HG02759 (cell line): Measurements from ENCODE around the gene CEL.

Source experiments
- ATAC-seq: cut with Tn5 transposase; IDR thresholded peaks from one replicate; pipeline ENCODE4 v1.9.1; 2021; ENCODE audit warnings: mild to moderate bottlenecking, moderate library complexity; ENCODE audit not compliant: unreplicated experiment

CEL gene

DNA sequence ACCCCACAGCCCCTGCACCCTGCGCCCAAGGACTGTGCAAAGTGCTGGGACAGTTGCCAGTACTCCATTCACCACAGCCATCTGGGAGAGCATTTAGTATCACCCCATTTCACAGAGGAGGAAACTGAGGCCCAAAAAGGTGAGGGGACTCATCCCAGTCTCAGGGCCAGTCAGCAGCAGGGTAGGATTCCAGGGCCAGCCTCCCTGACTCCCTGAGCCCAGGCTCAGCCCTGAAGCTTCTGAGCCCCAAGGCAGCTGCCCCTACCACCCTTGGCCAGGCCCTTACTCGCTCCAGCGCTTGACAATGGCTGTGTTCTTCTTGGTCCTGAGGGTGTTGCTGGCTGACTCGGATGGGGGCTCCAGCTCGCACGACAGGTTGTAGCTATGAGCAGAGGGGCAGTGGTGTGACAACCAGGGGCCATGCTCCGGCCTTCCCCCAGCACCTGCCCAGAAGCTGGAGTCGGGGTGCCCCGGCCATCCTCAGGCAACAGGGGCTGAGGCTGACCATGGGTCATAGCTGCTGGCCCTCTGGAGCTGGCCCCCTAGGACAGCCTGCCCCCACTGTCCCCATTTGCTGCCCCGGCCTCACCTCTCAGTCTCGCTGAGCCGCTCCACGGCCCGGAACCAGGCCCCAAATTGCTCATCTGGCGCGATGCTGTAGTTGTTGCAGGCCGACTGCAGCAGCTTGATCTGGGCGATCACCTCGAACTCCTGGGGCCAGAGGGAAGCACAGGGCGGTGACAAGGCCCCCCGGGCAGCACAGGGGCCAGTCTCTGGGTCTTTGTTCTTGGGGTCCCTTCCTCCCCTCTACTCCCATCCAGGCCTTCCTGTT is 40.6 kb downstream of the CEL start:
- no peak for ATAC-seq

DNA sequence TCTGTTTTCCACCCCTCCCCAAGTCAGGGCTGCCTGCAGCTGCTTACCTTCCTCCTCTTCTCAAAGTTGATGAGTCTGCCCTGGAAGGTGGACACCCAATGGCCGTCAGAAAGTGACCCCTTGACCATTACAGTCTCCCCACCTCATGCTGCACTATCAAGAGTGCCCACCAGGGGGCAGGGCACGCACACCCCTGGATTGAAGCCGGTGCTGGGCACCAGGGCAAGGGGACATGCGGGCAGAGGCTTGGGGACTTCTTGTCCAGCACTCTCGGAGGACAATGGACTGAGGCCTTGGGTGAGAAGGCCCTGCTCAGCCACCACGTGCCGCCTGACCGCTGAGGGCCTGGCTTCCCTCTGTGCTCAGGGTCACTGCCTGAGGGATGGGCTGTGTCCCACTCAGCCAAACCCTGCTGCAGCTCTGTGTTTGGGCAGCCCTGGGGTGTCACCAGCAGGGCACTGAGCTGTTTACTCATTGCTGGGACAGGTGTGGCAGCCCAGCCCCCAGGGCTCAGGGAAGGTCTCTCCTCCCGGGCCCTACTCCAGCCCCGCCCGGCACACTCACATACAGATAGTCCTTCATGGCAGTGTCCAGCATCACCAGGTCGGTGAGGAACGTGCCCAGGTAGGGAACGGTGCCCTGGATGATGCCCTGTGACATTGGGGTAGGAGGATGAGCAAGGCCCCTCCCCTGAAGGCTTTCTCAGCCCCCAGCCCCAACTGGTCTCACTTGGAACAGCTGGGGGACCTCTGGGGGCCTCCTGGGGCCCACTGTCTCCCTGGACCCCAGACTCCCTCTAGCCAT is 41.6 kb downstream of the CEL start:
- no peak for ATAC-seq

DNA sequence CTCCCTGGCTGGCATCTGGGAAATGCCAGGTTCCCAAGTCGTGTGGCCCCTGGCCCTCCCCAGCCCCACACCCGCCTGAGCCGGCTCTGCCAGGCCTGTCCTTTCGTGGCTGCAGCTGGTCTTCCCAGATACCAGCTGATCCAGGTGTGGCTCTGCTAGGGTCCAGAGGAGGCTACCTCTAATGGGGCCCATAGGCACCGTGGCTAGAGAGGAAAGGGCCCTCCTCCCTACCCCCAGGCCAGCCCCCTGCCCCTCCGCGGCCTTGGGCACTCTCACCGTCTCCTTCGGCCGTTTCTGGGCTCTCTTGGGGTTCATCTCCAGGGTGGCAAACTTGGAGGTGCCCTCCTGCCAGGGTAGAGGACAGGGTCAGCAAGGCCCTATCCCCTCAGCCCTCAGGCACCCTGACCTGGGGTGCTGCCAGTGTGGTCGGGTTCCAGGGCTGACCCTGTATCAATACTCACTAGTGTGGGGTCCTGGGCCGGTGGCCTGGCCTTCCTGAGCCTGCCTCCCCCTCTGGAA is 42.3 kb downstream of the CEL start:
- no peak for ATAC-seq

DNA sequence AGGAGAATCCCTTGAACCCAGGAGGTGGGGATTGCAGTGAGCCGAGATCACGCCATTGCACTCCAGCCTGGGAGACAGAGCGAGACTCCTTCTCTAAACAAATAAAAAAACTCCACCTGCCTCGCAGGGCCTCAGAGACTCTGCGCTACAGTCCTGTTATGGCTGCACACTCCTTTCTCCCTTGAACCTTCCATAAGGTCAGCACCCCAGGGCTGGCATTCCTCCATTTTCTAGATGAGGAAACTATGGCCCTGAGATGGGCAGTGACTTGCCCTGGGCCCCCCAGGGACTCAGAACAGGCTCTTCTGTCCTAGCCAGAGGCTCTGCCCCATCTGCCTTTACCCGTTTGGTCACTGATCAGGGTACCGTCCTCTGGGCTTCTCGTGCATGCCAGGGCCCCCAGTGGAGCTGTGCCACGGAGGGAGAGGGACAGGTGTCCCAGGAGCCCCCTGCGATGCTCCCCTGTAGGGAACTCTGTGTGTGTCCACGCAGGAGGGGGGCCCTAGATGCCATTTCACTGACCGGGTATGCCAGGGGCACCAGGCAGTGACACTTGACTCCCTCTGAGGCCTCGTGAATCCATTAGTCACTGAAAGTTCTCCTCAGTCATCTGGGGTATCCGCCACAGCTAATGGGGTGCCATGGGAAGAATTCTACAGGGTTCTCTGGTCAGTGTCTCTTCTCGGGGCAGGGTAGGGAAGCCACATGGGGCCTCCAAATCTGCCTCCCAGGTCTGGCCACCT is 43.1 kb downstream of the CEL start:
- ATAC-seq: no peak

DNA sequence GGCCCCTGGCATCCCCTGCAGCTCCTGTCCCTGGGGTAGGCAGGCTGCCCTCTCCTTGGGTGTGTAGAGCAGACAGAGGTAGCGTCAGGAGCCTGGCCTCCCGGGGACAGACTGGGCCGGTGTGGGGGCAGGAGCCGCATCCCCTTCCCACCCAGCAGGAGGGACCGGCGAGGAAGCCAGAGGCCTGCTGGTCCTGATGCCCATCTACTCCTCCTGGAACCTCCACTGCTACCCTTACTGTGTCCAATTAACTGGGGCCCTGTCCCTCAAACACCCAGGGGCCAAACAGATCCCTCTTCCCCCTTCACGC is 43.6 kb downstream of the CEL start:
- no peak for ATAC-seq

DNA sequence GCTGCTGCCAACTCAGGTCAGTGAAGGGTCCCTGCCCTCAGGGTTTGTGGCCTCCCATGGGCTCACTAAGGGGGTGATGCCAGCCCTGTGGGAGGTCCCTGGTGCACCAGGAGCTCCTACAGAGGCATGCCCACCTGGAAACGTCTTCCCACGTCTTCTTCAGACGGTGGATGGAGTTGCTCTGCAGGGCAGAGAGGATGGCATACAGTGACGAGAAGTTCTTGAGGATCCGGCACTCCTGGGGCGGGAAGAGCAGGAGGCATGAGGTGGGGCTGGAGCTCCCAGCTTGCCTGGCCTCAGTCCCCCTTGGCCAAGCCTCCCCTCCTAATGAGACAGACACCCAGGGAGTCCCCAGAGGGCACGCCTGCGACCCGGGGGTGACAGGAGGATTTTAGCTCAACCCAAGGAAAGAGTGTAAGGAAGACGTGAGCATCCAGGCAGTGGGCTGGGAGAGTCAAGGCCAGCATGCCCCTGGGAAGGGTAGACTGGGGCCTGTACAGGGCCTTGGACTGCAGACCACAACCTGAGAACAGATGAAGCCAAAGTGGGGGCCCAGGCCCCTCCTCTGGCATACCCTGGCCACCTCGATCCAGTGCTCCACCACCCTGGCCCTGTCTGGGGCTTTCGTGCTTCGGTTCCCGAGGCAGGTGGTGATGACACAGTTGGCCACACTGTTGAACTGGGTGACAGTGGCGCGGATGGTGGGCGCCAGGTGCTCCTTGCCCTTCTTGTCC is 44.9 kb downstream of the CEL start:
- ATAC-seq: no peak

DNA sequence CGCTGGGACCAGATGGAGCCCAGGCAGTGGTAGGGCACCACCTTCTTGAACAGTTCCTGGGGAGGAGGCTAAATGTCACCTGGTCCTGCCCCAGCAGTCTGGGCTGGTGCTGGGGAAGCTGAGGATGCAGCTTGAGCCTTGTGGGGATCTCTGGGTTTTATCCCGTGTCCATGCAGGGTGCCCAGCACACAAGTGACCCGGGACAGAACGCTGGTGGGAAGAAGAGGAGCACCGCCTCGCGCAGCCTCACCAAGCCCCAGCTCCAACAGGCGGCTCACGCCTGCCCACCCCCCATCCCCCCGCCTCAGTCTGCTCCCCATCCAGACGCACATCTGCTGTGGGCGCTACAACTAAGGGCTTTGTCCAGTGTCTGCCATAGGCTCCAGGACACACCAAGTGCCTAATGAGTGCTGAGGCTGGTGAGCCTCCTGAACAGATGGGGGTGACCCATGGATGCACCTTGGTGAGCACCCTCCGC is 45.5 kb downstream of the CEL start:
- no peak for ATAC-seq

DNA sequence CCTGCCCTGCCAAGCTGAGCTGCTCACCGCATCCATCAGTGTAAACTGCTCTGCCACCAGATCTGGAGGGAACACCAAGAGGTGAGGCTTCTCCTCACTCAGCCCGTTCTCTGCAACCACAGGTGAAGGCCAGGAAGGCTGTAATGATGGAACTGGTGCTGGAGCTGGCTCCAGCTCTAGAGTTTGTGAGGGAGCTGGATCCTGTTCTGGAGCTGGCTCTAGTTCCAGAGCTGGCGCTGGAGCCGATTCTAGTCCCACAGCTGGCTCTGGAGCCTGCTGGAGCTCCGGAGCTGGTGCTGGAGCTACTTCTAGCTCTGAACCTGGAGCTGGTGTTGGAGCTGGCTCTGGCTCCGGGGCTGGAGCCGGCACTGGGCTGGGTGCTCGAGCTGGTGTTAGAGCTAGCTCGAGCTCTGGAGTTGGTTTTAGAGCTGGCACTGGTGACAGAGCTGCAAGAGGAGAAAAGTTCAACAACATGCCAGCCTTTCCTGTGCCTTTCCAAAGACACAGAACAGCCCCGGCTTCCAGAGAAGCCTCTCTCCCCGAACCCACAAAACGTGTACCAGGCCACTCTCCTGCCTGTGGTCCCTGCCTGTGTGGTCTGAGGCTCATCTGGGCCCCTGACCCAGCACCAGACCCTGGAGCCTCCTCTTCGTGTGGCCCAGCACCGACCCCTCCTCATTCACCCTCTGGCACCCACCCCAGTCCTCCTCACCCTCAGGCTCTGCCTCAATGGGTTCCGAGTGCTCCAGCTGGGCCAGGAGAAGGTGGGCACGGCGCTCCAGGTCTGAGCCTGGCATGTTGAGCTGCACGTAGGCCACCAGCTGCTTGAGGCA is 46.4 kb downstream of the CEL start:
- no peak for ATAC-seq

DNA sequence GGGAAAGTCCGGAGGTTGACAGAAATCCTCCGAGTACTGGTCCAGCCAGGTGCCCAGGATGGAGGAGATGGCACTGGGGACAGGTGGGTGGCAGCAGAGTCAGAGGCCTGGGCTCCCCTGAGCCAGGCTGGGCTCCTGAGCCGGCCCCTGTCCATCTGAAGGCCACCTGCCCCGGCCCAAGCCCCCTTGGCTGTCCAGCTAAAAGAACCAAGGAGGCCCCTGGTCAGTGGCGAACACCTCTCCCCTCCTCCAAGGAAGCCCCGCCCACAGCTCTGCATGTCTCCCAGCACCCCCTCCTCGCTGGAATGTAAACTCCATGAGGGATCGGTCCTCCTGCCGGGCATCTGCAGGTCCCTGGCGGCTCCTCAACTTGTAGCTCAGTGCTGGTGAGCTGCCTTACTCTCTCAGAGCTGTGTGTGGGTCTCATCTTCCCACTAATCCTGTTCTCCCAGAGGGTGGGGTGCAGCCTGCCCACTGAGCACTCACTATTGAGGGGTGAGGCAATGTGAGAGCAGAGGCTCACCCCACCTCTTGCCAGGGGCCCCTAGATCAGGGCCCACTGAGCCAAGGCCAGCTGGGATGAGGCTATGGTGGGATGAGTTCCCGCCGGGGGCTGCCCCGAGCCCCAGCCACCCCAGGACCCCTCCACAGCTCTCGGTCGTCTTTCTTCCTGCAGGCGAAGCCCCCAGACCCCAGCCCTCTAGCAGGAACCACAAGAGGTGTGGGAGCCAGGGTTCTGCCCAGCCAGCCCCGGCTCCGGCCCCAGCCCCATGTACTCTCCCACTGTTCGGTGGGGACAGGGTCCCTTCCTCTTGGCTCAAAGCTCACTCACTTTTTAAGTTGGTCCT is 47.2 kb downstream of the CEL start:
- ATAC-seq: no peak

DNA sequence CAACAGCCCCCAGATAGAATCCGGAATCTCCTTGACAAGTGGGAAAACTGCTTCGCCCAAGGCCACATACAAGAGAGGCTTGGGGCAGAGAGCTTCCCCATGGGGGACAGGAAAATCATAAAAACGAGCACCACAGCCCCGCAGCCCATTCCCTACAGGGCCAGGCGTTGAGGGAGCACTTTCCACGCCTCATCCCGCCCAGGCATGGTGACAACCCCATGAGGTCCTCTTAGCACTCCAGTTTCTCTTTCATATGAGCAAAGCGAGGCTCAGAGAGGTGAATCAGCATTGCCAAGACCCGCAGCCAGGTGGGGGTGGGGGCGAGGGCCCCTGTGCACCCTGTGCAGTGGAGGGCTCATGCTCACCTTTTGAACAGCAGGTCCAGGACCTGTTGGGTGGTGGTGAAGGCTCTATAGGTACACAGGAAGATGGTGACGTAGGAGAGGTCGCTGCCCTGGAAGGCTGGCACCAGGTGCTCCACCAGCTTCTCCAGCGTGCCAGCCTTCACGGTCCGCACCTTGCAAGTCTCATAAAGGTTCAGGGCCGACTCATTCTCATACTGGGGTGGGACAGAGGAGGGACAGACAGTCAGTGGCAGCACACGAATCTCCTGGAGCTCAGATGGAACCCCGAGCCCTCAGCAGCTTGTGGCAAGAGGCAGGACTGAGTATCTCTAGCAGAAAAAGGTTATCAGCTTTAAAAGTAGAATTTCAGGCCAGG is 48.3 kb downstream of the CEL start:
- ATAC-seq: no peak

DNA sequence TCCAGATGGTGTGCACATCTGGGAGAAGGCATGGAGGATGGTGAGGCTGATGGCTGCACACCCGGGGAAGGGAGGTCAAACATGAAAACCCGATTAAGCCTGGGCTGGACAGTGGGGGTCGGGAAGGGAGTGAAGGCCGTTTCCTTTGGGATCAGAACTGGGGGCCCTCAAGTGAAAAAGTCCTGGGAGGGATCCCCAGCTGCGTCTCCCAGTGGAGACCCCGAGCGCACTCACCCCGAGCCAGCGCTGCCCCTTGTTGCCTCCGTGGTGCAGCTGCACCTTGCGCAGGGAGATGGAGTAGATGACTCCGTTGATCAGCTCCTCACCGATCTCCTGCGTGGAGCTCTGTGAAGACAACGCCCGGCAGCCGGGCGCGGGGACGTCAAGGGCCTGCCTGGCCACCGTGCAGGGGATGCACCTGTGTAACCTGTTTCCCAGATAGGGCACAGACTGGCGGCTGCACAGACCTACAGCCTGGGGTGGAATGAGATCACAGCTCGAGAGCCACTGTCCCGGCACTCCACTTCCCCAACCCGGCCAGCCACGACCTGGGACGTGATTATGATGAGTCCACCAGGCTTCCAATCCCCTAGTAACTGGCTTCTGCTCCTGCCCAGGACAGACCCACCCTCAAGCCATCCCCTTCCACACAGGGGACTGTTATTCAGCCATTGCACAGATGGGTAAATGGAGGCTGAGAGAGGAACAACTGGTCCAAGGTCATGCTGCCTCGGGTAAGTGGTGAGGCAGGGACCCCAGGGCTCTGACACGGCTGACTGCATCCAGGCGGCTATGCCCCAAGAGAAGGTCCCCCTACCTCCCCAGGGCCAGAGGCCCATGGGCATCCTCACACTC is 50.3 kb downstream of the CEL start:
- no peak for ATAC-seq

DNA sequence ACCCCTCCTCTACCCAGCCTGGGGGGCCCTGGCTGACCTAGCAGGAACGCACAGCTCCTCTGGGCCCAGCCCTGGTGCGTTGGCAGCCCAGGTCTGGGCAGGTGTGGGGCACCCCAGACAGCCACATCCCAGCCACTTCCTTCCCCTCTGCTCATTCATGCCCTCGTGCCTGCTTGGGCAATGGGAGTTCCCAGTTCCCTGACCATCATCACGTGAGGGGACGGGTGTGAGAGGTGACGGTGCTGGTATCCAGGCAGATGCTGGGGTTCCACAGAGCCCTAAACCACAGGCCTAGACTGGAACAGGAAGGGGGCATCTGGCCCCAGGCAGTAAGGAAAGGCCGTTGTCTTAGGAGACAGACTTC is 50.9 kb downstream of the CEL start:
- no peak for ATAC-seq

DNA sequence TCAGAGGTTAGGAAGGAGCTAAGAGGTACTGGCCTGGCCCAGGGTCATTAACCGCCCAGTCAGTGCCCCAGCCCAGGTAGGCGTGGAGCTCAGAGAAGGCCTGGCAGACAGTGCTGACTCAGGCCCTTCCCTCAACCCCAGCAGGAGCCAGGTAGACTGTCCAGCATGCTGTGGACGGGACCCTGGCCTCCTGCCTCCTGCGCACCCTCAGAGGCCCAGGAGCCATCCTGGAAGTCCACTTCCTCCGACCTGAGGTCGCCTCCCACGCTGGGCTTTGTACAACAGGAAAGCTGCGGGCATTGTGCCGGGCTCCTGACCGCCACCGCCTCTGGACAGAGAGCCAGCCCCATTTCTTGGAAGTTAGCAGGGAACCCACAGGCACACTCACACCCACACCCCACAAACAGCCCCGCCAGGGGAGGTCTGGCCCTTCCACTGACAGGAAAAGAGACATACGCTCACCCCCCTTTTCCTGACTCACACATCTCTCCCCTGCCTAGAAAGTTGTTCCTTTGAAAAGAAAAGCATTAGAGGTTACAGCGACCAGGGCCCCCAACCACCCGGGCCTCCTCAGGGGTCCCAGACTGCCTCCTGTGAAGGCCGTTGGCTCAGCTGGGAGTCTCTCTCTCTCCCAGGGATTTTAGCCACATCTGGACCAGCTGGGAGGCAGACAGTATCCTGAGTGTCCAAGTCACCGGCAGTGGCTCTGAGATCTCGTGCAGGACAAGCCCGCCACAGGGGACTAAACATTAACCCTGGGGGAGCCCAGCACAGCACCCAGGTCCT is 51.6 kb downstream of the CEL start:
- ATAC-seq: no peak

DNA sequence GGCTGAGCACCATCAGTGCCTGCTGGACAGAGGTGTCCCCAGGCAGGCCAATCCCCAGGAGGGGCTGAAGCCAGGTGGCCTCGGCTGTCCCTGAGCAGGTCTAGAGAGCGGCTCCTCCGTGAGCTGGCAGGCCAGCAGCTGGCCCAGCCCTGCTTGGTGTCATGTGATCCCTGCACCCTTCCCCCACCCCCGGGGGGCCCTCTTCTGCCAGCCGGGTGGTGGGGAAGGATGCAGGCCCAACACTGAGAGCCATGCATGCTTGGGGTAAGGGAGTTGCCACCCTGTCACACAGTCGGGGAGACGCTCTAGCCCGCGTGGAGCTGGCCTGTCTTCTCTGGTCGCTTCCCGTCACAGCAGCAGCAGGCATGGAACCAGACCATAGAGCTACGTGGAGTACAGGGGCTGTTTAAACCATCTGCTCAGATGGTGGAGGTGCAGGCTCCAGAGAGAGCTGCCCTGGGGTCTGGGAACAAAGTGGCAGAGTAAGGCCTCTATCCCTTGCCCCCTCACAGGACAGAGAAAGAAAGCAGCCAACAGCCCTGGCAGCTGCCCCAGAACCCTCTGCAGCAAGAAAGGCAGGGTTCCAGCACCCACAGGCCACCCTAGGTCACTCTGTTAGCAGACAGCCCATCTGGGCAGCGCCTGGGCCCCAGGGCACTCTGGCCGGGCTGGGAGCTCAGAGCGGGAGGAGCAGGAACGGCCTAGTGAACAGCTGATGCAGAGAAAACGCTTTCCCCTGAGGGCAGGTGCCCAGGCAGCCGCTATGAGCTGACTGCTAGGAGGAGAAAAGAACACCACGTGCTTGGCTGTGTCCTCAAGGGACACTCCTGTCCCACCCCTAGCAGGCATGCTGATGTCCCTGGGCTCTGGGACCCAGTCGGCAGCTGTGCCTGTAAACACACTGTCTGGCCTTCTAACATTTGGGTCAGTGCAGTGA is 52.4 kb downstream of the CEL start:
- no peak for ATAC-seq

DNA sequence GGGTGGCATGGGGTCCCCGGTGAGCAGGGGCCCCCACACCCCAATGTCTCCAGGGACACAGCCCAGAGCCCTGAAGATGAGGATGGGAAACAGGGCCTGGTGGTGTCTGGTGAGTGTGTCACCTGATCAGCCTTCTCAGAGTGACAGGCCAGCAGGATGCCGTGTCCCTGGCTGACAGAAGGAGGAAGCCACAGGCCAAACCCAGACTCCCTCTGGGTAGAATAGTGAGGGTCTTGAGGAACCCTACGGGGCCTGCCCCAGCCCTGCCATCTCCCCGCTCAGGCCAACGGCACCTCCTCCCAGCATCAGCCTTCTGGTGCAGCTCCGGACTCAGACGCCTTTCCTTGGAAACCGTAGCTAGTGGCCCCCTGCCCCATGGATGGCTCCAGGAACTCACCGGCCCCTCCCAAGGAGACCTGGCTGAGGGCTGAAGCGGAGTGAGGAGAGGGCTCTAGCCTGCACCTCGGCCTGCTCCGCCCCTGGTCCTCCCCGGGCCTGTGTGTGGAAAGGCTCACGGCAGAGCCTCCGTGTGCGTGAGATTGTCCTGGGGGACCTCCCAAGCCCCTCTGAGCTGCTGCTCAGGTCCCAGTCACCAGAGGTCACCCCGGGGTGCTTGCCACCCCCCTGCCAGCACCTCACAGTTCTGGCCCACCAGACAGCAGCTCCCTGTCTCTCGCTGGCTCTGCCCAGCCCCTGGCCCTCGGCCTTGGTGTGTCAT is 53.3 kb downstream of the CEL start:
- no peak for ATAC-seq
